Effector CD8-positive, alpha-beta T cell (primary cell): ENCODE data around the gene PLXND1.

Experiments used
- DNase-seq: peaks from one replicate; lab custom pipeline; 2025; lab: John Stamatoyannopoulos, UW

Gene PLXND1

GRCh38 chr3:129585949-129586657, 20.4 kb downstream of the PLXND1 start:
- DNase-seq: no peak

DNA sequence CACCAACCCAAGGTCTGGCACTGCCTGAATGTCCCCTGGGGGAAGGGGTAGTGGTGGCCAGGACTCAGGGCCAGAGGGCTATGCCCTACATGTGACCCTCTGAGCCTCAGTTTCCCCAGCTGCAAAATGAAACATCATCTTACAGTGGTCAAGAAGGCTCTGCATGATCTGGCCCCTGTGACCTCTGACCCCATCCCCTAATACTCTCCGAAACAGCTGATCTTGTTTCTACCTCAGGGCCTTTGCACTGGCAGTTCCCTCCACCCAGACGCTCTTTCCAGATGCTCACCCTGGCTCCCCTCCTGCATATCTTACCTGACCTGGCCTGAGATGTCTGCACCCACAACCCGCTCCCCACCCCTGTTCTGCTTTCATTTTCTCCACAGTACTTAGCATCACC, 21.8 kb downstream of the PLXND1 start:
- DNase-seq: no peak

DNA sequence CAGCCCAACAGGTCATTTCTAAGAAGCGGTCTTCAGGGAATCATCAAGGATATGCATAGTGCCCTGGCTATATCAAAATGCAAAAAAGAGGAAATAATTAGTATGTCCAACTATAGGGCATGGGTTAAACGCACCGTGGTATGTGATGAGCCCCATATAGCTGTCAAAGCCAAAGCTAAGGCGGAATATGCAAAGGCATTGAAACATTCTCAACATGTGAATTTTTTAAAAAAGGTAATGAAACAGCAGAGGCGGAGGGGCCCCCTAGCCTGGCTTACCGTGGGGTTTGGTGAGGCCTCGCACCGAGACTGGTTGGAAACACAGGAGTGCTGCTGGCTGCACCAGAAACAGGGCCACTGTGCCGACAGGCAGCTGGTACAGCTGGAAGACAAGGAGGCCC, 23.2 kb downstream of the PLXND1 start:
- DNase-seq: no peak

DNA sequence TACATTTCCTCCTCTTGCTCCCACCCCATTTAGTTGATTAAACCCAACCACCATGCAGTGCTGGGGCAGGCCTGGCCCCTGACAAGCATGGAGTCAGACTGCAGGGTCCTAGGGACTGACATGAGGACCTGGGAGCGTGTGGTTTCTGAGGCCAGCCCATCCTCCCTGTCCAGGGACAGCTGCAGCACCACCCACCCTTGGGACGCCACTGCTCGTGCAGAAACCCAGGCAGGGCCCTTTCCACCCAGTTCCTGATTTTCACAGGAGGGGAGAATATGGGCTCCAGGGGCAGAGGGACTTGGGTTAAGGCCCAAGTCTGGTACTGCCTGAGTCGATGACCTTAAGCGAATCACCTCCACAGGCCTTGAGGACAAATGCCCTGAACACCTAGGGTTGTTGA, 23.7 kb downstream of the PLXND1 start:
- DNase-seq: no peak

- DNase-seq: no peak
Measured at GRCh38 chr3:129581623-129582022, 24.9 kb downstream of the PLXND1 start.

- no peak for DNase-seq
Measured at GRCh38 chr3:129579991-129580390, 26.5 kb downstream of the PLXND1 start.

DNA sequence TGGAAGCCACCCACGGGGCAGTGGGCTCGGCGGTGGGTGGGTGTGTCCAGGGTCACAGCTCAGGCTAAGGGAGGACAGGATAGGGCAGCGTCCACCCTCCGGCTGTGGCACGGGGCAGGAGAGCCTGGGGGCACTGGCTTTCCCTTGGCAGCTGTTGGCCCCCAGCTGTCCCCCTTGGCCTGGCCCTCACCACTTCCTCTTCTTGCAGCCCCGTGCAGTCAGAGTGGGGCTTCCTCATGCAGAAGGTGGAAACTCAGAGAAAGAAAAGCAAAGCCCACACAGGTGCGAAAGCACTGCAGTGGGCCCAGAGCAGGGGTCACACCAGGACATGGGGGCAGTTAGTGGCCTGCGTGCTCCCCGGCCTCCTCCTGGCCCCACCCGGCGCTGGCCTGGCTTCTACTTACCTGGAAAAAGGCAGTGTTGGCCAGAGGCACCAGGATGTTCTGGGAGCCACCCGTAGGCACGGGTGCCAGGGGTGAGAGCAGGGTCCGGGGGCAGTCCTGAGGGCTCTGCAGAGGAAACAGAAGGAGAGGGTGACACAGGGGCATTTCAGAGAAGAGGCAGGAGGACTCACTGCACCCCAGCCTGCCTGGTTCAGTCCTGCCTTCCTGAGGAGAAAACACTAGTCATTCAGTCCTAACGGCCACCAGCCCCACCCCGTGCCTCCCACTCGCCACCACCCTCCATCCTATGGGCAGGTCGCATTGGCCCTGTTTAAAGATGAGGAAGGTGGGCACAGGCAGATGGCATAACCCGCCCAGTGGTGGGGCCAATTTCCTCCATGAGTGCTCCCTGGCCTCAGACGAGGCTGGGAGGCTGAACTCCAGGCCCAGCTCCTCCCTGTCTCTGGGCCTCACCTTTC, 28.3 kb downstream of the PLXND1 start:
- no peak for DNase-seq

DNA sequence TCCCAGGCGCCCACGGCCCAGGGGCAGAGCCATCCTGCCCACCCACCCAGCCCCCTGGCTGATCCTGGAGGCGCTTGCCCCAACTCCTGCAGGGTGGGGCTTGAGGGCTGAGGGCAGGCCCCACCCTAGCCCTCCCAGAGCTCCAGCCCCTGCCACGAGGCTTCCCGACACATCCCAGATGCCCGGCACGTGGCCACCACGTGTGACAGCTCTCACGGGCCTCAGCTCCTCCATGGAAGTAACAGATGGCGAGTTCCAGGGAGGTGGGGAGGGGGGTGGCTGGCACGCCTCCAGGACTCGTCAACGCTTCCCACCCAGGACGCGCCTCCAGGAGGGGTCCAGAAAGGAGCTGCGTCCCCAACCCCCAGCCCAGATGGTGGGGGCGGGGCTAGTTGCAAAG, 29.1 kb downstream of the PLXND1 start:
- DNase-seq: no peak

GRCh38 chr3:129576514-129577352, 29.7 kb downstream of the PLXND1 start:
- peak; percentile 21 for DNase-seq

DNA sequence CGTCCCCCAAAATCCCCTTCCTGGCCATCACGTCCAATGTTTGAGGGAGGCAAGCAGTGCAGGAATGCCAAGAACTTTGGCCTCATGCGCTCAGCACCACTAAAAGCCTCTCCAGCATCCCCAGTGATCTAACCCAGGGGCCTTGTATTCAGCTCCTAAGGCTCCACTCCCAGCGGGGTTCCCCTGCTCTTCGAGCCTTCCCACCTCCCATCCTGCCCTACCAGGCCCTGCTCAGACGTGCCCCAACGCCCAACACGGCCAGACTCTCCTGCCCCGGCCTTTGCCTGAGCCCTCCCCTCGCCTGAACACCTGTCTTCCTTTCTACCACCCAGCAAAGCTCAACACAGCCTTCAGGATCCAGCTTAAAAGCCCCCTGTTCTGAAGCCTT, 30.5 kb downstream of the PLXND1 start:
- DNase-seq: no peak

GRCh38 chr3:129575233-129575996, 31.1 kb downstream of the PLXND1 start:
- no peak for DNase-seq

- DNase-seq: no peak
Measured at GRCh38 chr3:129574206-129574605, 32.3 kb downstream of the PLXND1 start.

GRCh38 chr3:129573493-129573892, 33.0 kb downstream of the PLXND1 start:
- DNase-seq: no peak

DNA sequence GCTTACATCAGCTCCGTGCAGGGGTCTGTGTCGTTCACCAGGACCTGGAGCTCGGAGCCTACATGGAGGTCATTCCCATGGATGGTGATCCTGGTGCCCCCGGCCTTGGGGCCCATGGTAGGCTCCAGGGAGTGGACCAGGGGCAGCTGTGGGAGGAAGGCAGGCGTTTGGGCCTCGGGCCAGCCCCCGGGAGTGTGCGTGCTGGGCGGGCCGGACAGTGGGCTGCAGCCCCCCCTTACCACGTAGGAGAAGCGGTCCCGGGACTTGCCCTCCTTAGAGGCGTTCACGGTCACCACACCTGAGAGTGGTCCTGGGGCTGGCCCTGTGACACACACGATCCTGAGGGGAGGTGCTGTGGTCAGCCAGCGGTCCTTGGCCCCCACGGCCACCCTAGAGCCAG, 33.9 kb downstream of the PLXND1 start:
- no peak for DNase-seq

- no peak for DNase-seq
Measured at GRCh38 chr3:129571605-129572547, 34.6 kb downstream of the PLXND1 start.

- no peak for DNase-seq
Measured at GRCh38 chr3:129569856-129570255, 36.6 kb downstream of the PLXND1 start.

DNA sequence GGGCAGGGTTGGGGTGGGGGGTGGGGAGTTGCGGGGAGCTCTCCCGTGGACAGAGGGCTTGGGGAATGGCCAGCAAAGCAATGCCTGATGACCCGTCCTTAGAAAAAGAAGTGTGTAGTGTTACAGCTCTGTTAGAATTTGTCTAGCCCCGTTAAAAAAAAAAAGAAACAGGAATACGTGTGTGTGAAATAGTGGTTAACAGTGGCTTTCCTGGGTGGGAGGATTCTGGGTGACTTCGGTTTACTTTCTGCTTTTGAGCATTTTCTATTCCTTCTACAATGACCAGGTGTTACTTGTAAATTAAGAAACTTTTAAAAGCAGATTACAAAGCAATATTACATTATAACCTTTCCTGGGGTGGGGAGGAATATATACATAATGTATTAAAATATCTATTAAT, 38.5 kb downstream of the PLXND1 start:
- DNase-seq: no peak

DNA sequence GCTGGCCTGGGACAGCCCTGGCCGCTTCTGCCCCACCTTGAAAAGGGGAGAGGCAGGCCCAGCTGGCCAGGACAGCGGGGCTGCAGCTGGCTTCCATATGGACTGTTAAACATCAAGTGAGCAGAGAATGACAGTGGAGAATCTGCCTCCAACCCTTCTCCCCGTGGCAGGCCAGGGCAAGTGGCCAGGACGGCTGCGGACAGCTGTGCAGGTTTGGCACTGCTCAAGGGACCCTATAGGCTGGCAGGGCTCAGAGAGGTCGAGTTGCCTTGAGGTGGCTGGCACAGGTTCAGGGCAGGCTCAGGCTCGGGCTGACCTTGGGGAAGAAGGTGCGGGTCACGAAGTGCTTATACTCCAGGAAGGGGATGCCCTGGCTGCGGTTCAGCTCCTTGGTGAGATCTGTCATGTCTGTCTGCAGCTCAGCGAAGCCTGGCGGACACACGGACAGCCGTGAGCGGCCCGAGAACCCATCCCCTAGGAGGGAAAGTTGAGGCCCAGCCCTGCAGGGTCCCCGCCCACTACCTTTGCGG, 39.2 kb downstream of the PLXND1 start:
- DNase-seq: no peak

- no peak for DNase-seq
Measured at GRCh38 chr3:129565902-129566301, 40.6 kb downstream of the PLXND1 start.

GRCh38 chr3:129564981-129565644, 41.4 kb downstream of the PLXND1 start:
- DNase-seq: no peak
